Right hindlimb (tissue), 1 donor: ENCODE measurements around the gene CDK14.
A peak's percentile ranks its signal among the peaks of the same experiment; 100 is the strongest.
"Not testable (repeated sequence)": the region's sequence is repeated elsewhere in the genome, so short reads cannot be mapped to it uniquely, and the experiment has no call there.

ENCODE experiments used
- DNase-seq: peaks from one replicate; pipeline ENCODE4 v3.0.0-alpha.2; 2018

The CDK14 gene

DNA sequence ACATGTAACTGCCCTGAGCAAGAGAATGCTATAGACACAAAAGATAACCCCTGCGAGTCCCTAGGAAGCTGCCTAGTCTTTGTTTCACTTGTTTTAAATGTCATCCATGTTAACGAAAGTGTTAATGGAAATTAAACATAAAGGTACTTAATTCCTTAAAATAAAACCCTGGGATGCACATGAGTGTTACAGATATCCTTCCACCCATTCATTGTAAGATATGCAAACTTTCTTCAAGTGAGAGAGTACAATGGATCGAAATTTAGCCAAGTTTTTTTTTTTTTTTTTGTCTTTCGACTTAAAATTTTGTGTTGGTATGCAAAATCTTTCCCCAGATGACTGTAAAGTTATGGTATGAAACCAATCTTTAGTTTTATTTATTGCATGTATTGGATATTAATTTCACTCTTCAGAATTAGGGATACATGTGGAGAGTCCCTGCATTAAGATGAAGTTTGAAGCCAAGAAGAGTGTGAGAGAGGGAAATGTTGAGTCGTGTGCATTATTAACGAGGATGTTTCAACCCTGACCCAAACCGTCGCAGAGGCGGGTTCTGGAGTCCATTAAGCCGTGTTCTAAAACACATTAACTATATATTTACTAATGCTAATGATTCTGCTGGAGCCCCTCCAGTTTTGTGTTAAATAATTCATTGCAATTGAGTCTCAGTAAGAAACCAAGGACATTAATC, 1.6 kb downstream of the CDK14 start:
- DNase-seq: no peak

DNA sequence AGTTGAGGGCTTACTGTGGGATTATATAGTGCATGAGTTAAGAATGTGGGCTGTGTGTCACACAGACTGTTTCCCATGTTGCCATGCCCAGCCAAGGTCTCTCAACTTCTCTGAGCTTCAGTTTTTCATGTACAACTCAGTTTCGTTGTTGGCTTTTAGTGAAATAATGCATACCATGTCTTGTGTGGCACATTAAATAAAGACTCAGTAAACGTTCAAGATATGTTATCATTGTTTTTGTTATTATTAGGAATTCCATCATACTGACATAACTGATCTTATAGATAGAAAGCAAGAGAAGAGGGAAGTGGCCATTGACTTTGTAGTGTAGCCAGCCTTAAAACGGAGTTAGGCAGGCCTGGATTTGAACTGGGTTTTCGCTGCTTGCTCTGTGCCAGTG, 2.9 kb downstream of the CDK14 start:
- DNase-seq: no peak

DNA sequence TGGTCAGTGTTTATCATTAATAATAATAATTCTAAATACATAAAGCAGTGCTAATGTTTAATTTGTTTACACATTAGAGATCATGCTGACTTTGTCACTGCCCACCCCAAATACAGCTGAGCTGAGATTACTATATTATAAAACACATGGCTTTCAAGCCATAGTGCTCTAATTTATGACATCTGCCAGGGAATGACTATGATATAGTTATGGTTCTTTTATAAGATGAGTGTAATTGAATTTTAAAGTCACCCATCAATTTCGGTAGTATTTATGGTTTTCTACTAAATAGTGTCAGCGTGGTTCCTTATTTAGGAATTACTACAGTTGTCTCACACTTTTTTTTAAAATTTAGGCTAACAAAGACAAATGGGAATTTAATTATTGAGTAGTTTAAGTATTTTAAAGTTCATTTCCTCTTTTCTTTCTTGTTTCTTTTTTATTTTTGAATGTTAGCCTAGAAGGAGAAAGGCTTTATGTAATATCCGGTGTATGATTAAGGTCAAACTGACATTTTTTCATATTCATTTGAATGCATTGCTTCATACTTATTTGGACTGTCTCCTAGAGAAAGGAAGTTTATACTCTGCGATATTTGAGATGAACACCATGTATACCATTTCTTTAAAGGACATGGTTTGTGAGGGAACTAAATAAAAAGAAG, 3.9 kb downstream of the CDK14 start:
- DNase-seq: no peak

DNA sequence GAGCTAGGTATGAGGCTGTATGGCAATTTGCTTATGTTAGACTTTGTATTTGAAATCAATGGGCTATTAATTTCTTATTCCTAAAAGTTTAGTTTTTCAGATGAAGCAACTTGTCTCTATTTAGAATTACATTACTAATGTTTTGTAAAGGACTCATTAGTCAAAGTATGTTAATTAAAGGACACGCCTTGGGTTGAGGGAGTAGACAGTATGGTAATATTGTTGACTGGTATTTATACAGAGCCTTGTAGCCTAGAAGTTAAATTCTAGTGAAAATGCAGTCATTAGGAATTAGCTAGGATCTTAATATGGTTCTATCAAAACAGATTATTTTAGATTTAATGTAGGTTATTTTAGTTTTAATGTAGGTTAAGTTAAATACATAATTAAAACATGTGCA, 6.2 kb downstream of the CDK14 start:
- no peak for DNase-seq

DNA sequence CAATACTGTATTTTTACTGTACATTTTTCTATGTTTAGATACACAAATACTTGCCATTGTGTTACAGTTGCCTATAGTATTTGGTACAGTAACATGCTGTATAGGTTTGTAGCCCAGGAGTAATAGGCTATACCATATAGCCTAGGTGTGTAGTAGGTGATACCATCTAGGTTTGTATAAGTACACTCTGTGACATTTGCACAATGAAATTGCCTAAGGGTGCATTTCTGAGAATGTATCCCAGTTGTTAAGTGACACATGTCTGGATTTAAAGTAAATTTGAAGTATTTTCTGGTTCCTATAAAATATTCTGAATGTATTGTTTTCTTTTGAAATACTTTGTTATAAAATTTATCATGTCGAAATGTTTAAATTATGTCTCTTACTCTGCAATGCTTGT, 7.2 kb downstream of the CDK14 start:
- no peak for DNase-seq

DNA sequence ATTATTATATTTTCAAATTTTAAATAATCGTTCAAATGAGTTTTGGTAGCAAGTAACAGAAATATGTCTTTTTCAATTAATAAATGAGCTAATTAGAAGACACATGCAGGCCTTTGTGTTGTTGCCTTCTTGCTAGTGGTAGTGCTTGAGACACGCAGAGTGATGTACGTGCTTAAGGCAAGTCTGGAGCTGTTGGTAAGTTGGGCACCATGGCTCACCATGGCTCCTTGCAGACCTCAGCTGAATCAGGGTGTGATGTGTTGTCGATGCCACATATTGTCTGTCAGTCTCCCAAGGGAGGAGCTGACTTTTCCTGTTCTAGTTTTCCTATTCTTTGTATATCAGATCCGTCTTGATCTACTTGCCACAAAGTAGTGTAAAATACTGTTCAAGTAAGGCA, 8.3 kb downstream of the CDK14 start:
- DNase-seq: no peak

DNA sequence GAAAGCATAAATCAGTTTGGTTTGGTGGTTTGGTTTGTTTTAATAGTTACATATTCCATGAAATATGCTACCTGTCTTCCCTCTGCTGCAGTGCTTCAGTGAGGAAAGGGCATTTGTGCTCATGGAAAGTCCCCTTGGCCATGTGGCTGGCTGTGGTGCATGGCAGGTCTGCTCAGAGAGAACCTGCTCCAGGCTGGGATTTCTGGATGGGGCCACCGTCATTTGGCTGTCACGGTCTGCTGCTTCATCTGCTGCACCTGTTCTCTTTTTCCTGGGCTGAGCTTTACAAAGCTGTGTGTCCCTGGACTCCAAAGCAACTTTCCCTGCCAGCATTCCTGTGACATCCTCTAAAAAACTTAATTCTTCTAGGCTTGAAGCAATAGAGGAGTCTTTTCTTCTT, 8.9 kb downstream of the CDK14 start:
- DNase-seq: peak; percentile 56

DNA sequence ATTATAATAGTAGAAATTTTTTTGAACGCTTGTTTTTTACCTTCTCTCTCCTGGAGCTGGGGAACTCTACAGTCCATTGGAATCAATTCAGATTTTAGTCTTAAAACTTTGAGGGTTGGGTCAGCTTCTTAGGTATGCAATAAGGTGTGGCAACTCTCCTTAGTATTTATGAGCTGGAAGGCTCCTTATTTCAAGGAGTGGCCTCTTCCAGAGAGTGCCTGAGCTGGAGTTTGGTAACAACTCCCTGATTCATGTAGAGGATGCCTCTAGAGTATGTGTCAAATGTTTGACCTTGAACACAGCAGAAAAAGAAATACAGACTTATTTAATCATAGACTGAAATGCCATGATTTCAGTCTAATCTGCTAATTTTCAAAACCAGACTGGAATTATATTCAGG, 11.1 kb downstream of the CDK14 start:
- no peak for DNase-seq

DNA sequence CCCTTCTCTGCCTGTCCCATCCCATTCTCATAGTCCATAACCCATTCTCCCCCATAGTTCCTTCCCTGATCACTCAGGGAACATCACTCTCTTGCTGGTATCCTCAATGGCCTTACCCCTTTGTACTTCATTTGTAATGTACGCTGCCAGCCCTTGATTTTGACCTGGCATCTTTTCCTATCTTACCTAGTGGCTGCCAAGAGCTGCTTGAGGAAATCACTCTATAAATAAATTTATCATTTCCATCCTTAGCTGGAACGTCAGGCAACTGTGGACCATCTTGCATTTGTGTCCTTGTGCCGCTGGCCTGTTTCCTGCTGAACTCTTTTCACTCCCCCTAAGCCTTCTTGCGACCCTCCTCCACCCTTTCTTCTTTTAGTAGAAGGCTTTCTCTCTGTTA, 14.0 kb downstream of the CDK14 start:
- no peak for DNase-seq

DNA sequence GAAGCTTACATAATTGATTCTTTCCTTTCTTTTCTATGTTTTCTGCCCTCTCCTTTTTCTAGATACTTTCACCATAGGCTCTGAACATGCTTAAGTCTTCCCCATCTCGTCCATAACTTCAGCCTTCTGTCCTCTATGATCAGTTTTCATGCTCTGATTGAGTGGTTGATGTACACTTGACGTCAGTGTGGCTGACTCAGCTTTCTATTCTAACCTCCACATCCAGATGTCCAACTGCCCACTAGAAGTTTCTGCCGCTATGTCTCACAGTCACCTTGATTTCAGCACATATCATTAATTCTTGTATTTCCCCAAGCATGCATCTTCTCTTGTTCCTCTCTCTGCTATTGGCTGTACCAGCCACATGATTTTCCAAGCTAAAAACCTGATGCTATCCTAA, 15.0 kb downstream of the CDK14 start:
- no peak for DNase-seq

DNA sequence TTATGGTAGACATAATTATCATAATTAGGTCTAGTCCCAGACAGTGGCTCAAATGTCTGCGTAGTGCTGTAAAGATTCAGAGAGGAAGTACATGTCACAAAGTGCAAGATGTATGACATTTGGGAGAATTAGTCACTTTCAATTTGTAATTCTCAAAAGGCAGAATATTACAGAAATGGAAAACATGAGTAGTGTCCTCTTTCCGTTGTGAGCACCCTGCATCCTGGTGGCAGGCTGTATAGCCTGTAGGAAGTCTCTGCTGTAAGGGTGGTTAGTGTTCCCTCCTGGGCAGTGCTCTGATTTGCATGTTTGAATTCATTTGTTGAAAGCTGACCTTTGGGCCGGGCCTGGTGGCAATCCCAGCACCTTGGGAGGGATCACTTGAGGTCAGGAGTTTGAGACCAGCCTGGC, 17.0 kb downstream of the CDK14 start:
- no peak for DNase-seq

DNA sequence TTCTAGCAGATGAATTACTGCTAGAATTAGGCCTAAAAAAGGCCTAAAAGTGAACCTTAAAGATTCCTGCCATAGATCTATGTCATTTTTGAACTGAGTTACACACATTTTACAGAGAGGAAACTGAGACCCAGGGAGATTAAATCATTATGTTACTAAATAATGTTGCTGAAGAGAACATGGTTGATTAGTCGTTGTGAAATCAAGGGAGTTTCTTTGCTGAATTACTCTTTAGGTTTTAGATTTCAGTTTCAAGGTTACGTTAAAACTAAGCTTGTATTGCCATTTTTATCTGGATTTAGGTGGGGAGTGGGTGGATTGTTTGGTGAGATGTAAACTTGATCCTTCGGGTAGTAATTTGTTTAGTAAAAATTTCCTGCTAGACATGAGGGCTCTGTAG, 21.3 kb downstream of the CDK14 start:
- no peak for DNase-seq

DNA sequence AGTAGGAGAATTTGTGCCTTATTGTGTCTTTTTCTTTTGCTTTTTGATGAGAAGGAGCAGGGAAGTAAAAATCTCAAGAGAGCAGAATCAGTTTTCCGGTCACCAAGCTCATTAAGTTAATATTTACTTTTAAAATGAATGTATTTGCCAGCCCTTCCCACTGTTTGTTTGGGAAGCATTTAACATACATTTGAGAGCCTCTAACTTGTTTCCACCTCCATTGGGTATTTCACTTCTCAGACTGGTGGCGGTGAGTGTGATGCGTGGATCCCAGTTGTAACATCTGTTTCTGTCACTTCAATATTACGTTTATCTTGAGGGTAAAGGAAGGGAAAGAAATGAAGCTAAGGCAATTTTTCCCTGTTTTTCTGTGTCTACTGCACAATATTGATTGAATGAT, 22.8 kb downstream of the CDK14 start:
- DNase-seq: no peak

DNA sequence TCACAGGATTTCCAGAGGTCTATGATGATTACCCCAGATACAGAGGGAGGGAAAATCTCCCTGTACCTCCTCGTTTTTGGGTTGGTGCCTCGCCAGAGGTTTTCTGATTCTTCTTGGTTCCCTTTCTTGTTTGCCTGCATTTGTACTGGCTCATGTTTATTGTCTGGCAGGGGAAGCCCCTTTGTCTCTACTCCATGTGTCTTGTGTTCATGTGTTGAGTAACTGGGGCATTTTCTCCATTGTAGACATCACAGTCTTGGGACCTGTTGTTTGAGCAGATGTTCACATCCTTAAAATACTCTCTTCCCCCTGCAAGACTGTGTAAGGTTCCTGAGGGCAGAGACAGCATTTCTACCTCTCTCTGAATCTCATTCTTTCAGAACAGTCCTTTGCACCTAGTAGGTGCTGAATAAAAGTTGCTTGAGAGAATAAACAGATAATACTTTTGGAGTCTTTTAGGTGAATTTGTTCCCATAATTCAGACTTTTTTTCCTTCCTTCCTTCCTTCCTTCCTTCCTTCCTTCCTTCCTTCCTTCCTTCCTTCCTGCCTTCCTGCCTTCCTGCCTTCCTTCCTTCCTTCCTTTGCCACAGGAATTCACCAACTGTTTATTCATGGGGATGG, 25.1 kb downstream of the CDK14 start:
- DNase-seq: no peak

DNA sequence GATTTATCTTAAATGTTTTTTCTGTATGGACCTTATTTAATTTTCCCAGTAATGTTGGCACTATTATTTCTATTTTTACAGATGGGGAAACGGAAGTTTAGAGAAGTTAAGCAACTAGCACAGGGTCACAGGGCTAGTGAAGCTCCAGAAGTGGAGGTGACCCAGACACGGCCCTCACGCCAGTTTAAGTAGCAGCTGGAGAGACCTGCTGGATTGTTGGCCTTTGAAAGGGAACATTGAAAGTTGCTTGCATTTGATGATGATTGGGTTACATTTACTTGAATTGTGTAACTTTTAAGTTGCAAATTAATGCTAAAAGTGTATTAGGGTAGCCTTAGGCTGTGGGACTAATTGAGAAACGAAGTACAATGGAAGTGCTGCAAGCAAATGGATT, 25.6 kb downstream of the CDK14 start:
- no peak for DNase-seq

DNA sequence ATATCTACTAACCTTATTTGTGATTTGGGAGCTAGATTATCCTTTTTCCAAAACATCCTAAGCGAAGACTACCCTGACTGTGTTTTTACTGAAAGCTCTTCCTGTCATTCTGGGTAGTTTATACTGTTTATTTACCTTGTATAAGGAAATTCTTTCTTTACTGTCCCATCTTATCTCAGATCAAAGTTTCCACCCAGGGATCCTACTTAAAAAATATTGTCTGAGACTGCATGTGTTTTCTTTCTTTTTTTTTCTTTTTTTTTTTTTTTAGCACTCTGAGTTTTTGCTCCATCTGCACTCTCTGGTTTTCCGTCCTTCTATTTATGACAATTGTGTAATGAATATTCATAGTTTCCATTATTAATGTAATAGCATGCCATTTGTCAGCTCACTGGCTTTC, 26.5 kb downstream of the CDK14 start:
- DNase-seq: no peak

DNA sequence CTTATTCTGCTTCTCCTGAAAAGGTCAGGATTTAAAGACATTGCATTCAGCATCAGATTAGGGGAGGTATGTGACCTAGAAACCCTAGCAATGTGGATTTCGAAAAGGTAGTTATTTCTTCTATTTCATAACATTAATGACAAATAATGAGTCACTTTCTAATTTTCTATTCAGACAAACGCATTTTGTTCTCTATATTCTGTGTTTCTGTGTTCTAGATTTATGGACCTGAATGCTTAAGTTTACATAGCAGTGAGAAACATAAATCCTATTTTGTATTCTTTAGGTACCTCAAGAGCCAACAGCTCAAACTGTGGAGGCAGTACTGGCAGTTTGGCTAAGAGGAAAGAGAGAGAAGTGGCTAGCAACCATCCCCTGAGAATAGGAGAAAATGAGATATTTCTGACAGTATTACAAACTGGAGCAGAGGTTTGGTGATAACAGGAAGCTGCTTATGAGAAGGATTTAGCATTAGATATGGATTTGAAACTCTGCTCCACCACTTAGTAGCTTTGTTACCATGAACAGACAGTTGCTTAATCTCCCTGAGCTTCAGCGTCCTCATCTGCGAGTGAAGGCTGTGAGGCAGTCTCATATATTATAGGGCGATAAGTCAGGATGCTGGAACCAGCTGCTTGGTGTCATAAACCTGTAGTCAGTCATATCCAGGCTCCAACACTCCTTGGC, 28.2 kb downstream of the CDK14 start:
- DNase-seq: no peak

DNA sequence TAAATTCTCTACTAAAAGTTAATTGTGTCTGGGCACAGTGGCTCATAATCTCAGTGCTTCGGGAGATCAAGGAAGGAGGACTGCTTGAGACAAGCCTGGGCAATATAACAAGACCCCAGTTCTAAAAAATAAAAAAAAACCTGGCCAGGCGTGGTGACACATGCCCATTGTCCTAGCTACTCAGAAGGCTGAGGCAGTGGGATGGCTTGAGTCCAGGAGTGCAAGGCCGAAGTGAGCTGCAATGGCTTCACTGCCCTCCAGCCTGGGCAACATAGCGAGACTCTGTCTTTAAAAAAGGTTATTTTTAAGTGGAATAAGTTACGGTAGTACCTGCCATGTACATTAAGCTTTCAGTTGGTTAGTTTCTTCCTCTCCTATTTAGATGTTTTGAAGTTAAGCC, 28.9 kb downstream of the CDK14 start:
- DNase-seq: no peak

DNA sequence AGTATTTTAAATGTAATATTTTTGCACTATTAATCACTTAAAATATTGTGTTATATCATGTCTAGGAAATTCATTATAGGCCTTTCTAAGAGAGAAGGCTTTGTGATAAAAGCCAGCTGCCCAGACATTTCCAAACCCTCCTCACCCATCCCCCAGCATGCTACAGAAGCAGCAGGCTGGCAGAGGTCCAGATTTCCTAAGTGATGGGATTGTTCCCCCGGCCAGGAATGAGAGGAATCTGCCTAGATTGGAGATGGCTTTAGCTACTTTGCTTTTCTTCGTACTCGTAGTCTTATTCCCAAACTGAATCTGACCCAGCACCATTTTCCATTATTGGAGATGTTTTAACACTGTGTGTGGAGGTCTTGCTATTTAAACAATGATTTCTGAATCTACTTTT, 29.4 kb downstream of the CDK14 start:
- peak; percentile 76 for DNase-seq

DNA sequence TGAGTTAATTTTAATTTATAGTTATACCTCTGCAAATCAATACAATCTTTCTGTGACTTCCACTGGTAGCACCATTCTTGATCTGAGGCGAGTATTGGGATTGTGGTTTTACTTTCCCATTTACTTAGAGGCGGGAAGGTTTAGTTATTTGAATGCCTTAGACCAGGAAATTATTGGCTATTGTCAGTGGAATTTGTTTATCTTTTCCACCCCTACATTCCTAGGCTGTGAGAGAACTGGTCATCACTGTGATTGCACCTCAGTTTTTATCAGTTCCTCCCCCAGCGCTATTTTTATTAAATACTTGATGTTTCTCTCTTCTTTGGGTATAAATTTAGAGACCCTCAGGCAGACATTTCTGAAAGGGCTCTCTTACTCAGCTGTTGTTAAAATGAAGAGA, 29.9 kb downstream of the CDK14 start:
- DNase-seq: no peak

DNA sequence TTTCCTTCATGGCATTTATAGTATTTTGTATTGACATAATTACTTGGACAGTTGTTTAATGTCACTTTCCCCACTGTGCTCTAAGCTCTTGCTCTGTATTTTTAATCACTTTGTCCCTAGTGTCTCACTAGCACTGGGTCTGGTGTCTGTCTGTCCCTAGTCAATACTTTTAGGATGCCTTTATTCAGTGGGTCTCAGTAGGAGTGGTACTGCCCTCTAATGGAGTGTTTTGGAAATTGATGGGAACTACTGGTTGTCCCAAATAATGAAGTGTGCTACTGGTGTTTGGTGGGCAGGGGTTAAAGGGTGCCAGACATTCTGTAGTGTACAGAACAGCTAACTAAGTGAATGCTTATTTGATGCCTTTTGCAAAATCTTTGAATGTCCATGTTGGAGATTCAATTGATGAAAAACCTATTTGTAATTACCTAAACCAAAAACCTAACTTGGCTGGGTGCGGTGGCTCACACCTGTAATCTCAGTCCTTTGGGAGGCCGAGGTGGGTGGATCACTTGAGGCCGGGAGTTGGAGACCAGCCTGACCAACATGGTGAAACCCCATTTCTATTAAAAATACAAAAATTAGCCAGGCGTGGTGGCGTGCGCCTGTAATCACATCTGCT, 33.3 kb downstream of the CDK14 start:
- no peak for DNase-seq

DNA sequence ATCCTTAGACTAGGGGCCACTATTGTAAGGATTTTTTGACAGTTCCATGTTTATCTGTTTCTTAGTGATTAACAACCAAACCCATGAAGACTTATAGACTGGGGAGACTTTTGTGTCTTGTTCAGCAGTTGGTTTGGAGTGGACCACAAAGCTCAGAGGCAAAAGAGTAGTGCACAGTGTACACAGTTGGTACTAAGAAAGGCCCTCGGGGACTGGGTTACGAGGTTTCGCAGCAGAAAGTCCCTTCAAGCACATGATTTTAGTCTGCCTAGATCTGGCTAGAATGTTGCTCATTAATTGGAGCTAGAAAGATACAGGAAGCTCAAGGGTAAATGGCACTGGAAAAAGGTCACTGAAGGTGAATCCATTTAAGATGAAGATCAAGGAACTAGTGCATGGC, 35.4 kb downstream of the CDK14 start:
- no peak for DNase-seq

DNA sequence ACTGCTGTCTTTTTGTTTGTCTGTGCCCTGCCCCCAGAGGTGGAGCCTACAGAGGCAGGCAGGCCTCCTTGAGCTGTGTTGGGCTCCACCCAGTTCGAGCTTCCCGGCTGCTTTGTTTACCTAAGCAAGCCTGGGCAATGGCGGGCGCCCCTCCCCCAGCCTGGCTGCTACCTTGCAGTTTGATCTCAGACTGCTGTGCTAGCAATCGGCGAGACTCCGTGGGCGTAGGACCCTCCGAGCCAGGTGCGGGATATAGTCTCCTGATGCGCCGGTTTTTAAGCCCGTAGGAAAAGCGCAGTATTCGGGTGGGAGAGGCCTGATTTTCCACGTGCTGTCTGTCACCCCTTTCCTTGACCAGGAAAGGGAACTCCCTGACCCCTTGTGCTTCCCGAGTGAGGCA, 43.6 kb downstream of the CDK14 start:
- not testable (repeated sequence) for DNase-seq

DNA sequence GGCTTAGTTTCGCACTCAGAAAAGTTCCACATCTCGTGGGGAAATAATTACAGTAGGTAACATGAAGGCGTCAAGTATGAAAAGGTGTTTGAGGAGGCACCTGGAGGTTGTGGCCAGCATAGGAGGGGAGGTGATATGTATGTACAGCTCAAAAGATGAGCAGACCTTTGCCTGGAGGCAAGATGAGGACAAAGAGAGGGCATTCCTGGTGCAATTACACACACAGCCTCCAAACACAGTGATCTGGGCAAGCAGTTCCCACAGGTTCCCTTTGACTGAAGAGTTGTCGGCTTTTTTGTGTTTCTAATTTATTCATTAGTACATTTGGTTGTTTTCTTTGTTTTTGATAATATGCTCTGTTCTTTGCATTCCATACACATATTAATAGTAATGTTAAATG, 46.9 kb downstream of the CDK14 start:
- no peak for DNase-seq
